IMR-90 (cell line): ENCODE measurements around the gene PTPN3.

ENCODE experiments used
- FOS ChIP-seq: fragments of 150-350 bp; IDR thresholded peaks from 2 replicates; pipeline ENCODE4 v1.6.1; 2016; ENCODE audit warnings: low read depth, low read length
- POLR2A ChIP-seq: IDR thresholded peaks from 2 replicates; pipeline ENCODE4 v1.6.1; 2012; ENCODE audit warnings: mild to moderate bottlenecking, low read depth, low read length
- RFX5 ChIP-seq: IDR thresholded peaks from 2 replicates; pipeline ENCODE4 v1.8.0; 2012; ENCODE audit warnings: low read depth, mild to moderate bottlenecking, low read length, moderate library complexity
- TF ChIP-seq, protein P1 (sequence below): fragments of 150-350 bp; IDR thresholded peaks from 2 replicates; pipeline ENCODE4 v1.6.1; 2017; ENCODE audit warnings: mild to moderate bottlenecking, antibody characterized with exemption, low read length, low read depth

DNA sequence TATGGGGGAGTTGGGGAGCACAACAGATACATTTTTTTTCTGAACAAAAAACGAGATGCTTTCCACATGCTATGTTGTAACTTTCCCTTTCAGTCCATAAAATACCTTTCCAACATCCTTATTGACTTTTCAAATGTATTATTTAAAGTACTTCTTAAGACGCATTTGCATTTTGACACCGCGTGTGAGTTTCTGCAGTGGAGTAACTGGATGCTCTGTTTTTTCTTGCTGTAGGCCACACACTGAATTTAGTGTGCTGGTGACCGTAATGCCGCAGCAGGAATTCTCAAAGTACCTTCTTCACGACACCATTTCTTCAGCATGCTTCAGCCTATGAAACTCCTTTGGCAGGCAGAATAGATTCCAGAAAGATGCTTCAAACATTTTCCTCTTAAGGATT is 163.0 kb downstream of the PTPN3 start:
- TF ChIP-seq POLR2A, result no peak
- no peak for TF ChIP-seq FOS
- no peak for TF ChIP-seq RFX5
- TF ChIP-seq, protein P1, sequence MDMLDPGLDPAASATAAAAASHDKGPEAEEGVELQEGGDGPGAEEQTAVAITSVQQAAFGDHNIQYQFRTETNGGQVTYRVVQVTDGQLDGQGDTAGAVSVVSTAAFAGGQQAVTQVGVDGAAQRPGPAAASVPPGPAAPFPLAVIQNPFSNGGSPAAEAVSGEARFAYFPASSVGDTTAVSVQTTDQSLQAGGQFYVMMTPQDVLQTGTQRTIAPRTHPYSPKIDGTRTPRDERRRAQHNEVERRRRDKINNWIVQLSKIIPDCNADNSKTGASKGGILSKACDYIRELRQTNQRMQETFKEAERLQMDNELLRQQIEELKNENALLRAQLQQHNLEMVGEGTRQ, result no peak
